Astrocyte (in vitro differentiated cells and primary cell): ENCODE measurements around the gene ARHGAP26. TPM values are rescaled to one million over a fixed set of nuclear protein-coding genes. Genes with fewer than 3 reads are reported as not detected.
A peak's percentile ranks its signal among the peaks of the same experiment; 100 is the strongest.

Source experiments
- DNase-seq: peaks from one replicate; pipeline ENCODE4 v3.0.0-alpha.2; 2010; ENCODE audit warnings: low read depth
- FAIRE-seq: peaks from 2 replicates; lab custom pipeline; 2011; peaks lifted over from hg19 to GRCh38; lab: Jason Lieb, UNC
- H2AFZ ChIP-seq: 2 replicates; pipeline ENCODE4 v1.6.0; 2012; ENCODE audit warnings: low read depth, low read length, inconsistent platforms
- H3K27ac ChIP-seq: 2 replicates; pipeline ENCODE4 v1.5.1; 2011; ENCODE audit warnings: low read depth, low read length, inconsistent platforms
- H3K27me3 ChIP-seq: 2 replicates; pipeline ENCODE4 v1.6.0; 2011; ENCODE audit warnings: low read length, inconsistent platforms; ENCODE audit not compliant: insufficient read depth
- H3K36me3 ChIP-seq: 2 replicates; pipeline ENCODE4 v1.5.1; 2011; ENCODE audit warnings: low read length, inconsistent platforms; ENCODE audit not compliant: insufficient read depth
- H3K4me1 ChIP-seq: 2 replicates; pipeline ENCODE4 v1.5.1; 2011; ENCODE audit warnings: low read length, inconsistent platforms; ENCODE audit not compliant: insufficient read depth
- H3K4me2 ChIP-seq: 2 replicates; pipeline ENCODE4 v1.6.0; 2012; ENCODE audit warnings: low read length, inconsistent platforms
- H3K4me3 ChIP-seq: 2 replicates; pipeline ENCODE4 v1.5.1; 2011; ENCODE audit warnings: low read depth, mild to moderate bottlenecking, low read length, inconsistent platforms; ENCODE audit not compliant: insufficient read depth
- H3K79me2 ChIP-seq: 2 replicates; pipeline ENCODE4 v1.6.0; 2012; ENCODE audit warnings: mild to moderate bottlenecking, low read length, inconsistent platforms; ENCODE audit not compliant: insufficient read depth
- H3K9ac ChIP-seq: 2 replicates; pipeline ENCODE4 v1.6.0; 2012; ENCODE audit warnings: mild to moderate bottlenecking, low read length, inconsistent platforms
- H3K9me3 ChIP-seq: 2 replicates; pipeline ENCODE4 v1.5.1; 2012; ENCODE audit warnings: low read depth, mild to moderate bottlenecking, low read length, inconsistent platforms; ENCODE audit not compliant: insufficient read depth
- H4K20me1 ChIP-seq: 2 replicates; pipeline ENCODE4 v1.6.0; 2012; ENCODE audit warnings: low read length, inconsistent platforms; ENCODE audit not compliant: insufficient read depth
- H3K27ac Mint-ChIP-seq: one replicate; pipeline ENCODE4 v1.8.0; 2021; ENCODE audit warnings: mild to moderate bottlenecking, mixed read lengths; ENCODE audit not compliant: unreplicated experiment
- H3K27me3 Mint-ChIP-seq: one replicate; pipeline ENCODE4 v1.8.0; 2021; ENCODE audit warnings: low read depth, mixed read lengths; ENCODE audit not compliant: unreplicated experiment
- H3K36me3 Mint-ChIP-seq: one replicate; pipeline ENCODE4 v1.8.0; 2021; ENCODE audit warnings: low read depth, mixed read lengths; ENCODE audit not compliant: unreplicated experiment
- H3K4me1 Mint-ChIP-seq: one replicate; pipeline ENCODE4 v1.8.0; 2021; ENCODE audit warnings: low read depth, mixed read lengths; ENCODE audit not compliant: unreplicated experiment
- H3K4me3 Mint-ChIP-seq: one replicate; pipeline ENCODE4 v1.8.0; 2021; ENCODE audit warnings: mild to moderate bottlenecking, moderate library complexity, mixed read lengths; ENCODE audit not compliant: unreplicated experiment
- H3K9me3 Mint-ChIP-seq: one replicate; pipeline ENCODE4 v1.8.0; 2021; ENCODE audit warnings: mild to moderate bottlenecking, mixed read lengths; ENCODE audit not compliant: unreplicated experiment
- CTCF ChIP-seq: IDR thresholded peaks from 2 replicates; pipeline ENCODE4 v1.5.1; 2011; ENCODE audit warnings: low read depth, mild to moderate bottlenecking, inconsistent platforms, low read length, moderate library complexity; ENCODE audit not compliant: insufficient read depth
- EZH2 ChIP-seq: IDR thresholded peaks from 2 replicates; pipeline ENCODE4 v1.6.1; 2012; ENCODE audit warnings: mild to moderate bottlenecking, low read length, inconsistent platforms; ENCODE audit not compliant: insufficient read depth
- total RNA-seq: library from RNA; stranded (reverse); gene quantifications from 2 replicates; pipeline ENCODE4 v1.2.1, GENCODE V29; 2021

Gene ARHGAP26
- total RNA-seq, 1 donor from 2014 or later: 5.6 TPM

- Mint-ChIP-seq H3K4me3 (no peak overlapping the region), H3K36me3 (peaks cover 4% of the 10 kb centered on the region), H3K27me3 (peaks cover 7% of the 10 kb centered on the region), H3K27ac (no peak overlapping the region), H3K4me1 (peaks cover 11% of the 10 kb centered on the region), H3K9me3 (peaks cover 8% of the 10 kb centered on the region)
- Histone ChIP-seq H3K9ac (no peak overlapping the region), H4K20me1 (no peaks in the 10 kb centered on the region), H3K36me3 (no peaks in the 10 kb centered on the region), H3K4me3 (no peak overlapping the region), H3K27ac (no peak overlapping the region), H3K79me2 (no peaks in the 10 kb centered on the region), H3K4me2 (no peak overlapping the region), H3K9me3 (no peaks in the 10 kb centered on the region), H2AFZ (no peak overlapping the region), H3K4me1 (peaks cover 11% of the 10 kb centered on the region), H3K27me3 (no peaks in the 10 kb centered on the region)
- FAIRE-seq (no peak), DNase-seq (no peak)
- TF ChIP-seq CTCF (no peak), EZH2 (no peak)
These were observed 411.9 kb downstream of the ARHGAP26 start for GRCh38 chr5:143182106-143182505.

- Histone ChIP-seq H3K27ac (no peak overlapping the region), H3K4me3 (no peak overlapping the region), H3K9ac (no peak overlapping the region), H3K4me1 (peaks cover 5% of the 10 kb centered on the region), H3K9me3 (no peaks in the 10 kb centered on the region), H2AFZ (no peak overlapping the region), H3K79me2 (no peaks in the 10 kb centered on the region), H3K27me3 (no peaks in the 10 kb centered on the region), H3K4me2 (no peak overlapping the region), H4K20me1 (no peaks in the 10 kb centered on the region), H3K36me3 (no peaks in the 10 kb centered on the region)
- FAIRE-seq: no peak
- peaks cover 8% of the 10 kb centered on the region for H3K9me3 Mint-ChIP-seq
- TF ChIP-seq CTCF (no peak), EZH2 (no peak)
- no peak overlapping the region for H3K4me3 Mint-ChIP-seq
- H3K27ac Mint-ChIP-seq: no peak overlapping the region
- peaks cover 13% of the 10 kb centered on the region for H3K4me1 Mint-ChIP-seq
- peaks cover 4% of the 10 kb centered on the region for H3K36me3 Mint-ChIP-seq
- DNase-seq: peak; percentile 73
- peaks cover 7% of the 10 kb centered on the region for H3K27me3 Mint-ChIP-seq
These were observed 413.0 kb downstream of the ARHGAP26 start for GRCh38 chr5:143182901-143183820.

GRCh38 chr5:143183989-143184388 is 413.8 kb downstream of the ARHGAP26 start:
- Histone ChIP-seq H4K20me1 (no peaks in the 10 kb centered on the region), H3K4me3 (no peak overlapping the region), H2AFZ (no peak overlapping the region), H3K9ac (no peak overlapping the region), H3K27ac (no peak overlapping the region), H3K4me1 (peaks cover 5% of the 10 kb centered on the region), H3K9me3 (no peaks in the 10 kb centered on the region), H3K4me2 (no peak overlapping the region), H3K79me2 (no peaks in the 10 kb centered on the region), H3K36me3 (no peaks in the 10 kb centered on the region), H3K27me3 (no peaks in the 10 kb centered on the region)
- Mint-ChIP-seq H3K27ac (no peak overlapping the region), H3K4me1 (peaks cover 13% of the 10 kb centered on the region), H3K4me3 (no peak overlapping the region), H3K36me3 (peaks cover 4% of the 10 kb centered on the region), H3K27me3 (peaks cover 7% of the 10 kb centered on the region), H3K9me3 (peaks cover 8% of the 10 kb centered on the region)
- DNase-seq: no peak
- no peak for TF ChIP-seq EZH2
- no peak for TF ChIP-seq CTCF
- no peak for FAIRE-seq
